ENCODE measurements around the gene IDH1.

DNA sequence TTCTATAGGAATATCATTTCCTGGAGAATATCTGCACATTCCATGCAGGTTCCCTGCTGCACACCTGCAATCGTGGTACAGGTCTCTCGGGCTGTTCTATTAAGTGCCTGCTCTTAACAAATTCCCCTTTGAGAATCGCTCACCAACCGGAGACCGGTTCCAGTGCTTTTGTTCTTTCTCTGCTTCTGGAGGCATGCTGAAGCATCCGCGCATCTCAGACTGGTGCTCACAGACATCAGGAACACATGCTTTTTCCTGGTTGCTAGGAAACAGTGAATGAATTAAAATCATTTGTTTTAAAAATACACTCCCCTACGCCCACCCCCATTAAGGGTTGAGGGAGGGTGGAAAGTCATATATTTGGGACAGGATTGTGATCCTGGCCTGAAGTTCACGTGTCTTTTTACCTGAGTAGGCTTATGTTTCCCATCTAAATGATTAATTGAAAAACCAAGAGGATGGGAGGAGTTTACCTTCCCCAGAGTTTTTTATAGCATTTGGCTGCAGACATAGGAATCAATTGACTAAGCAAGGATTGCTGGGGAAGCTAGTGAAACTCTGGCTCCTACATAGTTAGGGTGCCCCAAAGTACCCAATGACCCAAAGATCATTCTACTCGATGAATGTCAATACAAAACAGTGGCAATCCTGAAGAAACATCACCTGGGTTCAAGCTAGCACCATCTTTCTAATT, 64.9 kb downstream of the IDH1 start, which contains the start of gene C2orf80:
- TF ChIP-seq CTCF (IDR thresholded peaks at IDR 0.05 in 2 of 3, conservative IDR thresholded peaks at IDR 0.05 in 1 of 3; ENCODE audit: borderline replicate concordance in 1 of 3, insufficient read depth in 1 of 3, low read depth in 2 of 3, low read length in 2 of 3) (no peak), POLR2AphosphoS5 (IDR thresholded peaks at IDR 0.05; ENCODE audit: low read depth, low read length) (no peak), CEBPB (IDR thresholded peaks at IDR 0.05; ENCODE audit: low read depth) (no peak), ELF1 (IDR thresholded peaks at IDR 0.05; ENCODE audit: borderline replicate concordance, low read depth) (no peak), ATF3 (IDR thresholded peaks at IDR 0.05) (no peak), EGR1 (IDR thresholded peaks at IDR 0.05; ENCODE audit: low read depth) (no peak), EZH2 (IDR thresholded peaks at IDR 0.05) (no peak), SP1 (IDR thresholded peaks at IDR 0.05; ENCODE audit: low read depth) (no peak), ZNF274 (IDR thresholded peaks at IDR 0.05; ENCODE audit: low read depth, low read length) (no peak), JUND (IDR thresholded peaks at IDR 0.05) (no peak)
- TF ChIP-seq, protein P1, sequence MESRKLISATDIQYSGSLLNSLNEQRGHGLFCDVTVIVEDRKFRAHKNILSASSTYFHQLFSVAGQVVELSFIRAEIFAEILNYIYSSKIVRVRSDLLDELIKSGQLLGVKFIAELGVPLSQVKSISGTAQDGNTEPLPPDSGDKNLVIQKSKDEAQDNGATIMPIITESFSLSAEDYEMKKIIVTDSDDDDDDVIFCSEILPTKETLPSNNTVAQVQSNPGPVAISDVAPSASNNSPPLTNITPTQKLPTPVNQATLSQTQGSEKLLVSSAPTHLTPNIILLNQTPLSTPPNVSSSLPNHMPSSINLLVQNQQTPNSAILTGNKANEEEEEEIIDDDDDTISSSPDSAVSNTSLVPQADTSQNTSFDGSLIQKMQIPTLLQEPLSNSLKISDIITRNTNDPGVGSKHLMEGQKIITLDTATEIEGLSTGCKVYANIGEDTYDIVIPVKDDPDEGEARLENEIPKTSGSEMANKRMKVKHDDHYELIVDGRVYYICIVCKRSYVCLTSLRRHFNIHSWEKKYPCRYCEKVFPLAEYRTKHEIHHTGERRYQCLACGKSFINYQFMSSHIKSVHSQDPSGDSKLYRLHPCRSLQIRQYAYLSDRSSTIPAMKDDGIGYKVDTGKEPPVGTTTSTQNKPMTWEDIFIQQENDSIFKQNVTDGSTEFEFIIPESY (IDR thresholded peaks at IDR 0.05; ENCODE audit: extremely low read depth, insufficient replicate concordance, low read length), result no peak
